GM12873 (cell line): Measurements from ENCODE around the gene MCAT.

Experiments
- TF ChIP-seq, protein P1 (sequence below): IDR thresholded peaks from 2 replicates; pipeline ENCODE4 v1.5.1; 2012; ENCODE audit warnings: low read depth, mild to moderate bottlenecking, moderate library complexity, low read length, control low read depth; ENCODE audit not compliant: insufficient read depth; ENCODE audit errors: missing control alignments

MCAT gene

DNA sequence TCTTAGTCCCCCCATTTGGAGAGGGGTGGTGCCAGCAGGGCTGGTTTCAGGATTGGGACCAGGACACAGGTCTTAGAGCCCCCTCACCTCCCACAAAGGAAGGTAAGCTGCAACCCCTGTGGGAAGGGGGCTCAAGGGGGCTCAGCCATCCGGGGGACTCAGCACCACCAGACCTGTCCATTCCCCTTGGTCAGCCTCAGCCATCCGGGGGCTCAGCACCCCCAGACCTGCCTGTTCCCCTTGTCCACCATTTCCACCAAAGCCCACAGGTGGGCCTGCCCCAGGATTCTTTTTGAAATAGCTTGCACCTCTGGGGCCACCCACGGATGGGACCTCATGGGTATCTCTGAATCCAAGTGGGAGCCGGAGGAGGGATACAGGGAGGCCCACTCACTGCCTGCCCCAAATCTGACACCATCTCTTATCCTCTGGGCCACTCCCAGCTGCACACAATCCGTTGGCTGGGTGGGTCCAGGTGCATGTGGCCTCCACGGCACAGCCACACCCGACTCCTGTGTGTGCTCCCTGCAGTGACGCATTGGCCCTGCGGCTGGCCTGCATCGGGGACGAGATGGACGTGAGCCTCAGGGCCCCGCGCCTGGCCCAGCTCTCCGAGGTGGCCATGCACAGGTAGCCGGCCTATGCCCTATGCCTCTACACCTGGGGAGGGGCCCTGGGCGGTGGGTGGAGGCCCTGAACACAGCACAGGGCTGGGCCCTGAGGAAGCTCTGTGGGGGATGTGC lies 15.9 kb downstream of the MCAT start:
- TF ChIP-seq, protein P1, sequence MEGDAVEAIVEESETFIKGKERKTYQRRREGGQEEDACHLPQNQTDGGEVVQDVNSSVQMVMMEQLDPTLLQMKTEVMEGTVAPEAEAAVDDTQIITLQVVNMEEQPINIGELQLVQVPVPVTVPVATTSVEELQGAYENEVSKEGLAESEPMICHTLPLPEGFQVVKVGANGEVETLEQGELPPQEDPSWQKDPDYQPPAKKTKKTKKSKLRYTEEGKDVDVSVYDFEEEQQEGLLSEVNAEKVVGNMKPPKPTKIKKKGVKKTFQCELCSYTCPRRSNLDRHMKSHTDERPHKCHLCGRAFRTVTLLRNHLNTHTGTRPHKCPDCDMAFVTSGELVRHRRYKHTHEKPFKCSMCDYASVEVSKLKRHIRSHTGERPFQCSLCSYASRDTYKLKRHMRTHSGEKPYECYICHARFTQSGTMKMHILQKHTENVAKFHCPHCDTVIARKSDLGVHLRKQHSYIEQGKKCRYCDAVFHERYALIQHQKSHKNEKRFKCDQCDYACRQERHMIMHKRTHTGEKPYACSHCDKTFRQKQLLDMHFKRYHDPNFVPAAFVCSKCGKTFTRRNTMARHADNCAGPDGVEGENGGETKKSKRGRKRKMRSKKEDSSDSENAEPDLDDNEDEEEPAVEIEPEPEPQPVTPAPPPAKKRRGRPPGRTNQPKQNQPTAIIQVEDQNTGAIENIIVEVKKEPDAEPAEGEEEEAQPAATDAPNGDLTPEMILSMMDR = no peak

GRCh38 chr22:43126501-43127165 lies 16.6 kb downstream of the MCAT start:
- TF ChIP-seq, protein P1 = no peak

DNA sequence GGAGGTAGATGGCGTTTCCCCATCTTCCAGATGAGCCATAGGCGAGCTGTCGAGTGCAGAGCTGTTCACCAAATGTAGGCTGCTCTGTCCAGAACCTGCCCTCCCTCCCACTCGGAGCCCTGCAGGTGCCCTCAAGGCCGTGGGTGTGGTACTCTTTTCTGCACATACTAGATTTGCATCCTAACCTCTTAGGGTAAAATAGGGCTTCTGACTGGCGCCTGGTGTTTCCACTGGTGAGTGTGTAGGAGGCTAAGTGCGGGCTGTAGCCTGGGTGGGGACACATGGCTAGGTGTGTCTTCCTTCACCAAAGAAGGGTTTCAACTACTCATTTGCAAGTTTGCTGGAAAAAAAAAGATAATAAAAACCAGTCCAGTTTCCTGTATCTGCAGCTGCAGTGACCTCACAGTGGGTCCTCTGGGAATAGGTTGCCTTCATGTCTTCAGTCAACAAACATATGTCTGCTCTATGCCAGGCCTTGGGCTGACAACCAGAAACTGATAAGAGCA lies 24.2 kb downstream of the MCAT start:
- TF ChIP-seq, protein P1 = no peak

DNA sequence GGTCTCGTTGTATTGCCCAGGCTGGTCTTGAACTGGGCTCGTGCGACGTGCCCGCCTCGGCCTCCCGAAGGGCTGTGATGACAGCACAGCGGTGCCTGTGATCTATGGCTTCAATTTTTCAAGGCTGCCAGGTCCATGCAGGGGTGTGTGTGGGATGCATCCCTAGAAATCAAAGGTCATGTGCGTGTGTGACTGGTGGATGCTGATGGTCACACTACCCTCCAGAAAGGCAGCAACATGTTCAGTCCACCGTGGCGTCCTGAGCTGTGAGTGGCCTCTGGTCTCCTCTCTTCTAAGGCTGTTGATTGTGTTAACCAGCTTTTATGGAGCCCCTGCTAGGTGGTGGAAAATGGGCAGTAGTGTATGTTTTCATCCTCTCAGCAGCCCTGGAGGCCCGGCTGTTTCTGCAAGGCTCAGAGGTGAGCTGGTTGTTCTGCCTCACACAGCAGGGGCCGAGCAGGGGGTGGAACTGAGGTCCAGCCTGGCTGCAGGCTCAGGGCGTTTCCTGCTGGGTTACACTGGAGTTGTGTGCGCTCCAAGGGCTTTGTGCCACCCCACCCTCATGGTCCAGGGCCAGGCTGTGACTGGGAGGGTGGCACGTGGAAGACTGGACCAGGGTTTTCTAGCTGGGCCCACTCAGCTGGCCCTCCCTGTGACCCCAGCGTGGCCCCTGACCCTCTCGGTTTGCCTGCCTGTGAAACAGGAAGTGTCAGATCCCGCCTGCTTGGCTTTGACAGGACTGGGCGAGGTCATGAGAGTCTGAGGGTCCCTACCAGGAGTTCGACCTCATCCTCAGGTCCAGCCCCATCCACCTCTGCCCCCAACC lies 25.0 kb downstream of the MCAT start:
- TF ChIP-seq, protein P1 = no peak

DNA sequence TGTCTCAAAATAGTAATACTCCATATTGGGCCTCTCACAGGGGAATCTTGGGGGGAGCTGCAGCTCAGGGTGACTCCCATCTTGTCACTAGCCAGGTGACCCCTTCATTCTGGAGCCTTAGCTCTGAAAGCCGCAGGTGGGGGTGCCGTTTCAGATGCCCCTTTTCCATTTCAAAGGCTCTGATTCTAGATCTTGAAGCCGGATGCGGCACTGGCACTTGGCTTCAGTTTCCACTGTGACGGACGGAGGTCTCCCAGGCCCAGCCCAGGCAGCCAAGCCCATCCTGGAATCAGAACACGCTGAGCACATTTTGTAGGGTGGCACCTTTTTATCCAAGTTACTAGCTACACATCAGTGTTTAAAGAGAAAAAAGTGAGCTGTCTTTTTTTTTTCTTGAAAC lies 26.3 kb downstream of the MCAT start:
- TF ChIP-seq, protein P1 = no peak

DNA sequence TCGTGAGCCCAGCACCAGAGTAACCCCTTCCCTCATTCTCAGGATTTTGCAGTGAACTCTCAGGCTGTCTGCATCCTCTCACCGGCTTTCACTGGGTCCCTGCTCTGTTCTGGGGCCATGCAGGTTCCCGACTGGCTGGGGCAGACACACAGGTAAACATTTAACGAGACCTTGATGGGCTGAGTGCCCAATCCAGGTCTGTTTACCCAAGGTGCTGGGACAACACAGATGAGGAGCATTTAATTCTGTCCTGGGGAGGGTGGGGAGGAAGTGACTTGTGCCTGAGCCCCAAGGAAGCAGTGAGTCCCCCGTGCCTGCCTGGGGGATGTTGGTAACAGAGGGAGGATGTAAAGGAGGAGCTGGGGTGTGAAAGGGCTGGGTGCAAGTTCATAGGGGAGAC lies 28.2 kb downstream of the MCAT start:
- TF ChIP-seq, protein P1 = no peak
